OCI-LY7 (cell line): ENCODE data around the gene AKT3. TPM values are rescaled to one million over a fixed set of nuclear protein-coding genes. Genes with fewer than 3 reads are reported as not detected.
"Not testable (repeated sequence)": the region's sequence is repeated elsewhere in the genome, so short reads cannot be mapped to it uniquely, and the experiment has no call there.

Experiments used
- BruUV-seq: library from RNA; stranded (reverse); fragments of 400-500 nt; replicated peaks from 2 replicates; lab custom pipeline; 2021; lab: Mats Ljungman, UMichigan
- CTCF ChIA-PET: fragments of 300-600 bp; sonication (Branson Sonifier 250); formaldehyde crosslinking; loops from one replicate; lab custom pipeline; 2022; ENCODE audit warnings: antibody characterized with exemption; ENCODE audit not compliant: unreplicated experiment; lab: Charles Lee
- POLR2A ChIA-PET: fragments of 300-600 bp; sonication (Branson Sonifier 250); formaldehyde crosslinking; loops from one replicate; lab custom pipeline; 2022; ENCODE audit warnings: antibody characterized with exemption; lab: Charles Lee
- DNase-seq: peaks from one replicate; pipeline ENCODE4 v3.0.0-alpha.2; 2015; ENCODE audit warnings: low spot score
- H2AFZ ChIP-seq: fragments of 200-600 bp; sonication (generic), shearing (Covaris generic); 2 replicates; pipeline ENCODE4 v1.6.1; 2014; ENCODE audit warnings: mild to moderate bottlenecking, antibody characterized with exemption, low read length, moderate library complexity
- H3K27ac ChIP-seq: fragments of 200-600 bp; sonication (generic); 2 replicates; pipeline ENCODE4 v1.5.1; 2014; ENCODE audit warnings: mixed run types, low read depth, mild to moderate bottlenecking, moderate library complexity, low read length, inconsistent platforms; ENCODE audit not compliant: poor library complexity, severe bottlenecking
- H3K36me3 ChIP-seq: fragments of 200-600 bp; sonication (generic); 2 replicates; pipeline ENCODE4 v1.6.1; 2014; ENCODE audit warnings: mild to moderate bottlenecking, antibody characterized with exemption, low read length, moderate library complexity, mixed read lengths; ENCODE audit not compliant: insufficient read depth
- H3K4me1 ChIP-seq: fragments of 200-600 bp; sonication (generic); 2 replicates; pipeline ENCODE4 v1.5.1; 2014; ENCODE audit warnings: mild to moderate bottlenecking, low read length; ENCODE audit not compliant: insufficient read depth, poor library complexity, severe bottlenecking
- H3K4me2 ChIP-seq: fragments of 200-600 bp; sonication (generic); 2 replicates; pipeline ENCODE4 v1.6.1; 2014; ENCODE audit warnings: mild to moderate bottlenecking, low read length
- H3K4me3 ChIP-seq: fragments of 200-600 bp; sonication (generic); 2 replicates; pipeline ENCODE4 v1.5.1; 2014; ENCODE audit warnings: mild to moderate bottlenecking, low read depth, low read length; ENCODE audit not compliant: poor library complexity, severe bottlenecking
- H3K79me2 ChIP-seq: fragments of 200-600 bp; sonication (generic); 2 replicates; pipeline ENCODE4 v1.6.1; 2016; ENCODE audit warnings: low read depth, mild to moderate bottlenecking, low read length, moderate library complexity, mixed read lengths; ENCODE audit not compliant: insufficient read depth
- H3K9me2 ChIP-seq: fragments of 200-600 bp; sonication (generic); 2 replicates; pipeline ENCODE4 v1.6.1; 2016; ENCODE audit warnings: mild to moderate bottlenecking, low read length, mixed read lengths; ENCODE audit not compliant: insufficient read depth
- H3K9me3 ChIP-seq: fragments of 200-600 bp; sonication (generic); 2 replicates; pipeline ENCODE4 v1.6.1; 2014; ENCODE audit warnings: mild to moderate bottlenecking, mixed run types, low read length, mixed read lengths
- H4K20me1 ChIP-seq: fragments of 200-600 bp; sonication (generic); 2 replicates; pipeline ENCODE4 v1.6.1; 2014; ENCODE audit warnings: mild to moderate bottlenecking, antibody characterized with exemption, low read length, moderate library complexity, mixed read lengths; ENCODE audit not compliant: insufficient read depth
- EZH2phosphoT487 ChIP-seq: fragments of 200-600 bp; sonication (generic); IDR thresholded peaks from 2 replicates; pipeline ENCODE4 v1.6.1; 2018; ENCODE audit warnings: low read depth, borderline replicate concordance, mild to moderate bottlenecking, mixed run types, antibody characterized with exemption, low read length, moderate library complexity, mixed read lengths
- intact Hi-C: fragments of 100-400 bp; cut with micrococcal nuclease; formaldehyde crosslinking; loops from one replicate; pipeline ENCODE4 v1.10.0; 2022; ENCODE audit not compliant: unreplicated experiment
- total RNA-seq, 2 experiments: library from RNA; depleted of rRNA in 1 of 2; stranded (reverse); fragments of >200 nt in 1 of 2; shearing (Covaris generic) in 1 of 2; gene quantifications; 2 replicates each; pipeline ENCODE4 v1.2.3, GENCODE V29; 2014 to 2022
- TF ChIP-seq, protein P1 (sequence below): fragments of 200-600 bp; sonication (generic); conservative IDR thresholded peaks from 2 replicates; pipeline ENCODE4 v1.5.1; 2014; ENCODE audit warnings: mild to moderate bottlenecking, antibody characterized with exemption, low read length, moderate library complexity, mixed read lengths

AKT3 gene
- total RNA-seq, 2 experiments from 2014 or later = 0.29 TPM; not detected in 1

DNA sequence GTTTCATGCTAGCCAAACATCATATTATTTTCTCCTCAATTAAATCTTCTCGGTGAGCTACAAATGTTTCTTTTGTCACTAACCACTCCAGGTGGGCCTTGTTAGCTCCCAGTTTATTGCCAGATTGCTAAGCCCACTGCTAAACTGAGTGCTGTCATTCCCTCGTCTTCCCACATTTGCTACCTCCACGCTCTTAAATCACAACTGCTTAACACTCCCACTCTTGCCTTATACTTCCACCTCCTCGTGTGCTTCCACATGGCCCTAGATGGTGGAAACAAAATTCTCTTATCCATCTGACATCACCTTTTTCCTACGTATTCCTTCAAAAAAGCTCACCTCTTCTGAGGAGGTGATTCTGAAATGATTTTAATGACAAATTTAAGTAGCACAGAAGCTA is 34.6 kb upstream of the AKT3 start:
- CTCF ChIA-PET = no interaction called here
- TF ChIP-seq EZH2phosphoT487 = no peak
- TF ChIP-seq, protein P1, sequence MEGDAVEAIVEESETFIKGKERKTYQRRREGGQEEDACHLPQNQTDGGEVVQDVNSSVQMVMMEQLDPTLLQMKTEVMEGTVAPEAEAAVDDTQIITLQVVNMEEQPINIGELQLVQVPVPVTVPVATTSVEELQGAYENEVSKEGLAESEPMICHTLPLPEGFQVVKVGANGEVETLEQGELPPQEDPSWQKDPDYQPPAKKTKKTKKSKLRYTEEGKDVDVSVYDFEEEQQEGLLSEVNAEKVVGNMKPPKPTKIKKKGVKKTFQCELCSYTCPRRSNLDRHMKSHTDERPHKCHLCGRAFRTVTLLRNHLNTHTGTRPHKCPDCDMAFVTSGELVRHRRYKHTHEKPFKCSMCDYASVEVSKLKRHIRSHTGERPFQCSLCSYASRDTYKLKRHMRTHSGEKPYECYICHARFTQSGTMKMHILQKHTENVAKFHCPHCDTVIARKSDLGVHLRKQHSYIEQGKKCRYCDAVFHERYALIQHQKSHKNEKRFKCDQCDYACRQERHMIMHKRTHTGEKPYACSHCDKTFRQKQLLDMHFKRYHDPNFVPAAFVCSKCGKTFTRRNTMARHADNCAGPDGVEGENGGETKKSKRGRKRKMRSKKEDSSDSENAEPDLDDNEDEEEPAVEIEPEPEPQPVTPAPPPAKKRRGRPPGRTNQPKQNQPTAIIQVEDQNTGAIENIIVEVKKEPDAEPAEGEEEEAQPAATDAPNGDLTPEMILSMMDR = no peak
- Histone ChIP-seq H3K4me2 (no peak overlapping the region), H3K9me3 (no peaks in the 10 kb centered on the region), H3K27ac (no peak overlapping the region), H2AFZ (no peak overlapping the region), H4K20me1 (no peaks in the 10 kb centered on the region), H3K4me3 (no peak overlapping the region), H3K4me1 (no peaks in the 10 kb centered on the region), H3K9me2 (no peaks in the 10 kb centered on the region), H3K36me3 (no peaks in the 10 kb centered on the region), H3K79me2 (no peaks in the 10 kb centered on the region)
- intact Hi-C loops = no loop called here
- no peak for DNase-seq
- POLR2A ChIA-PET = interaction anchor here (0.7 kb wide), 1 partner anchor 11 kb away, joined by 3 read pairs; no protein-coding TSS in a partner anchor
- BruUV-seq = no TSS peak

DNA sequence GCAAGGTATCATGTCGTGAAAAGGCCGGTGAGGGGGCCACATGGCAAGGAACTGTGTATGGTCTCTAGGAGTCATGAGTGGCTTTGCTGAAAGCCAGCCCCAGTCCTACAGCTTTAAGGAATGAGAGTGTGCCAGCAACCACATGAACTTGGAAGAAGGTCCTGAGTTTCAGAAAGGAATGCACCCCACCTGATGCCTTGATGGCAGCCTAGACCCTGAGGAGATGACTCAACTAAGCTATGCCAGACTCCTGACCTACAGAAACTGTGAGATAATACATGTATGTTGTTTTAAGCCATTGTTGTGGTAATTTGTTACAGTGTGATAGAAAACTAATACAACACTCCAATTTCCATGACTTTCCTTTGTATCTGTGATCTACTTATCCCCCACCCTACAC is 33.5 kb upstream of the AKT3 start:
- no peak overlapping the region for H3K27ac ChIP-seq
- no peaks in the 10 kb centered on the region for H3K9me3 ChIP-seq
- DNase-seq = no peak
- no peak overlapping the region for H3K4me2 ChIP-seq
- BruUV-seq = no TSS peak
- no peaks in the 10 kb centered on the region for H3K79me2 ChIP-seq
- H3K4me1 ChIP-seq = no peaks in the 10 kb centered on the region
- POLR2A ChIA-PET = no interaction called here
- H3K9me2 ChIP-seq = no peaks in the 10 kb centered on the region
- TF ChIP-seq, protein P1 = no peak
- no peak for TF ChIP-seq EZH2phosphoT487
- H3K4me3 ChIP-seq = no peak overlapping the region
- intact Hi-C loops = no loop called here
- CTCF ChIA-PET = no interaction called here
- no peak overlapping the region for H2AFZ ChIP-seq
- H3K36me3 ChIP-seq = no peaks in the 10 kb centered on the region
- no peaks in the 10 kb centered on the region for H4K20me1 ChIP-seq

DNA sequence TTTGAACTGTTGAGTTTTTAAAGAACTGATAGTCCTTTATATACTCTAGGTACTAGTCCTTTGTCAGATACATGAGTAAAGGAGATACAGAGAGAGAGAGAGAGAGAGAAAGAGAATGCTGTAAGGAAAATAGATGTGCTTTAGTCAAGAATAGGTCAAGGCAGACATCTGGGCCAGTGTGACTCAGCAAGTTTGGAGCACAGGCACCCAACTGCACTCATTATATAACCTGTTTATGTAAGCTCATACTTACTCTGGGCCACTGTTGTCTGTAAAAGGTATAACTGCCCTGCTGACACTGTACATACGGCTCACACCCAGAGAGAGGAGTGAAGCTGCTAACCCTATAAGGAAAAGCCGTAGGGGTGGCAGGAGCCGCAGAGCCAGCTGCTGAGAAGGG is 32.2 kb upstream of the AKT3 start:
- TF ChIP-seq, protein P1 = no peak
- TF ChIP-seq EZH2phosphoT487 = no peak
- H4K20me1 ChIP-seq = no peaks in the 10 kb centered on the region
- CTCF ChIA-PET = no interaction called here

DNA sequence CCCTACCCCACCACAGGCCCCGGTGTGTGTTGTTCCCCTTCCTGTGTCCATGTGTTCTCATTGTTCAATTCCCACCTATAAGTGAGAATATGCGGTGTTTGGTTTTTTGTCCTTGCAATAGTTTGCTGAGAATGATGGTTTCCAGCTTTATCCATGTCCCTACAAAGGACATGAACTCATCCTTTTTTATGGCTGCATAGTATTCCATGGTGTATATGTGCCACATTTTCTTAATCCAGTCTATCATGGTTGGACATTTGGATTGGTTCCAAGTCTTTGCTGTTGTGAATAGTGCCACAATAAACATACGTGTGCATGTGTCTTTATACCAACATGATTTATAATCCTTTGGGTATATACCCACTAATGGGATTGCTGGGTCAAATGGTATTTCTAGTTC is 27.0 kb upstream of the AKT3 start:
- H3K9me2 ChIP-seq, H3K36me3 ChIP-seq, CTCF ChIA-PET, H3K4me2 ChIP-seq, H2AFZ ChIP-seq, POLR2A ChIA-PET, BruUV-seq, H3K4me1 ChIP-seq, intact Hi-C loops, DNase-seq, H4K20me1 ChIP-seq, H3K4me3 ChIP-seq, H3K9me3 ChIP-seq, H3K79me2 ChIP-seq, H3K27ac ChIP-seq: not testable (repeated sequence)

More for the DNA sequence above, 32.2 kb upstream of the AKT3 start:
- H3K36me3 ChIP-seq = no peaks in the 10 kb centered on the region
- H2AFZ ChIP-seq = no peak overlapping the region
- POLR2A ChIA-PET = no interaction called here
- no peak overlapping the region for H3K4me2 ChIP-seq
- DNase-seq = no peak
- H3K79me2 ChIP-seq = no peaks in the 10 kb centered on the region
- no TSS peak for BruUV-seq
- no peaks in the 10 kb centered on the region for H3K4me1 ChIP-seq
- intact Hi-C loops = no loop called here
- no peak overlapping the region for H3K4me3 ChIP-seq
- H3K9me3 ChIP-seq = no peaks in the 10 kb centered on the region
- no peak overlapping the region for H3K27ac ChIP-seq
- H3K9me2 ChIP-seq = no peaks in the 10 kb centered on the region
